Panc1 (cell line): Measurements from ENCODE around the gene CACNA2D3.

ENCODE experiments used
- CTCF ChIP-seq: fragments of 450-650 bp; IDR thresholded peaks from 2 replicates; pipeline ENCODE4 v1.5.1; 2017; ENCODE audit warnings: mild to moderate bottlenecking
- TCF7L2 ChIP-seq: IDR thresholded peaks from 2 replicates; pipeline ENCODE4 v1.6.1; 2011; ENCODE audit warnings: mild to moderate bottlenecking, low read depth, low read length, inconsistent platforms

DNA sequence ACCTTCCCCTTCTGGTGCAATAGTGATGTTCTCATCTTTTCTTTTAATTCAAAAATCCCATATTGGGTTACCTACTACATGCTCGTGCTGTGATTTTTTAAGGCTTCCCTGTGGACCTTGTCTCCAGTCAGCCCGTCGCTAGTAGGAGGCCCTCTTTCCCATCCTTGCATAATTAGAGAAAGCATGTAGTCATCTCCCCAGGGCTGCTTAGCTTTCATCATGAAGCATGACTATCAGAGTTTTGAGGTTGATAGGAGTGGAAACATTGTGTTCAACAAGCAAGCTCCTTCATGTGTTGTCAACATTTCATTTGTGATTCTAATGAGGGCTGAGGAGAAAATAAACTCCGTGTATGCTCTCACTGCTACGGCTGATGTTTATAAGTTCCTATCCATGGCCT lies 814.2 kb downstream of the CACNA2D3 start:
- no peak for TF ChIP-seq CTCF
- TF ChIP-seq TCF7L2: no peak
